ENCODE measurements around the gene VDAC2. TPM values are rescaled to one million over a fixed set of nuclear protein-coding genes. Genes with fewer than 3 reads are reported as not detected.
A peak's percentile ranks its signal among the peaks of the same experiment; 100 is the strongest.

Gene VDAC2
- total RNA-seq, 4 donors from 2014 or later = 113 to 144 (median 122) TPM

- Histone ChIP-seq H3K4me1 (peaks cover 38 to 41% of the 10 kb centered on the region in 2 donors), H3K4me3 (replicated peaks in 1 of 3) (no peak overlapping the region), H3K9me3 (no peaks in the 10 kb centered on the region), H3K36me3 (peaks cover 0 to 21% of the 10 kb centered on the region in 2 donors), H3K27ac (peak overlapping the region in 1 of 3 donors; percentile 31), H3K27me3 (no peaks in the 10 kb centered on the region)
- intact Hi-C loops (cut with DNase I) = loop anchor here (10.0 kb wide), 2 partner anchors 407 to 987 kb away; partner anchors contain the start of gene KAT6B
- no peak for TF ChIP-seq CTCF (IDR thresholded peaks at IDR 0.05)
- TF ChIP-seq POLR2A (IDR thresholded peaks at IDR 0.05) = no peak
- no peak for DNase-seq
- 95 to 97% methylated on average over 4 of the region's 4 CpGs for WGBS, 2 donors
These were observed 21.3 kb downstream of the VDAC2 start for GRCh38 chr10:75231672-75232581.

GRCh38 chr10:75233444-75234016, 22.9 kb downstream of the VDAC2 start:
- DNase-seq = peak in 1 of 2 donors; percentile 13
- Histone ChIP-seq H3K27ac (peak overlapping the region; percentile 53 to 72 (median 68)), H3K9me3 (no peaks in the 10 kb centered on the region), H3K27me3 (no peaks in the 10 kb centered on the region), H3K4me1 (peaks cover 24 to 25% of the 10 kb centered on the region in 2 donors), H3K4me3 (replicated peaks in 1 of 3) (peak overlapping the region in 1 of 3 donors; percentile 86), H3K36me3 (peaks cover 0 to 21% of the 10 kb centered on the region in 2 donors)
- TF ChIP-seq POLR2A (IDR thresholded peaks at IDR 0.05) (no peak), CTCF (IDR thresholded peaks at IDR 0.05) (no peak)
- intact Hi-C loops (cut with DNase I) = loop anchor here (10.0 kb wide), 2 partner anchors 409 to 989 kb away; partner anchors contain the start of gene KAT6B
- 50 to 62% methylated on average over 10 to 12 of the region's 14 CpGs for WGBS, 2 donors

- TF ChIP-seq POLR2A (IDR thresholded peaks at IDR 0.05) (peak in 1 of 2 donors; percentile 66), CTCF (IDR thresholded peaks at IDR 0.05) (no peak)
- Histone ChIP-seq H3K27ac (peak overlapping the region; percentile 68 to 74 (median 72)), H3K9me3 (no peaks in the 10 kb centered on the region), H3K4me1 (peaks cover 19 to 20% of the 10 kb centered on the region in 2 donors), H3K4me3 (replicated peaks in 1 of 3) (peak overlapping the region; percentile 62 to 86 (median 73)), H3K27me3 (no peaks in the 10 kb centered on the region), H3K36me3 (peaks cover 0 to 21% of the 10 kb centered on the region in 2 donors)
- intact Hi-C loops (cut with DNase I) = loop anchor here (10.0 kb wide), 2 partner anchors 409 to 989 kb away; partner anchors contain the start of gene KAT6B
- WGBS, 2 donors = 4 to 8% methylated on average over 16 to 20 of the region's 48 CpGs
- peak; percentile 95 to 96 for DNase-seq
These were observed 23.6 kb downstream of the VDAC2 start for GRCh38 chr10:75234017-75234682.

GRCh38 chr10:75234683-75235374, 24.2 kb downstream of the VDAC2 start:
- 5% methylated on average over 4 of the region's 62 CpGs; no CpG with 5 or more reads in 1 of the 2 donors for WGBS, 2 donors
- Histone ChIP-seq H3K27me3 (no peaks in the 10 kb centered on the region), H3K9me3 (no peaks in the 10 kb centered on the region), H3K36me3 (peaks cover 0 to 20% of the 10 kb centered on the region in 2 donors), H3K27ac (peak overlapping the region; percentile 68 to 74 (median 72)), H3K4me1 (peaks cover 14 to 17% of the 10 kb centered on the region in 2 donors), H3K4me3 (replicated peaks in 1 of 3) (peak overlapping the region; percentile 62 to 86 (median 73))
- intact Hi-C loops (cut with DNase I) = loop anchor here (5.0 to 10.0 kb wide), 4 partner anchors 48 to 990 kb away; partner anchors contain the start of gene KAT6B
- DNase-seq = peak; percentile 52 to 63
- no peak for TF ChIP-seq CTCF (IDR thresholded peaks at IDR 0.05)
- TF ChIP-seq POLR2A (IDR thresholded peaks at IDR 0.05) = no peak
